Osteocyte (in vitro differentiated cells): ENCODE data around the gene TUB. TPM values are rescaled to one million over a fixed set of nuclear protein-coding genes. Genes with fewer than 3 reads are reported as not detected.
A peak's percentile ranks its signal among the peaks of the same experiment; 100 is the strongest.

Source experiments
- DNase-seq: peaks from one replicate; pipeline ENCODE4 v3.0.0; 2021; ENCODE audit warnings: mixed read lengths; ENCODE audit not compliant: unreplicated experiment; ENCODE audit errors: extremely low spot score
- H3K27ac Mint-ChIP-seq: one replicate; pipeline ENCODE4 v1.8.0; 2021; ENCODE audit warnings: mild to moderate bottlenecking, mixed read lengths; ENCODE audit not compliant: unreplicated experiment
- H3K27me3 Mint-ChIP-seq: one replicate; pipeline ENCODE4 v1.8.0; 2021; ENCODE audit warnings: mixed read lengths; ENCODE audit not compliant: unreplicated experiment
- H3K36me3 Mint-ChIP-seq: one replicate; pipeline ENCODE4 v1.8.0; 2021; ENCODE audit warnings: mixed read lengths; ENCODE audit not compliant: unreplicated experiment
- H3K4me1 Mint-ChIP-seq: one replicate; pipeline ENCODE4 v1.8.0; 2021; ENCODE audit warnings: mixed read lengths; ENCODE audit not compliant: unreplicated experiment
- H3K4me3 Mint-ChIP-seq: one replicate; pipeline ENCODE4 v1.8.0; 2021; ENCODE audit warnings: mild to moderate bottlenecking, moderate library complexity, mixed read lengths; ENCODE audit not compliant: unreplicated experiment
- H3K9me3 Mint-ChIP-seq: one replicate; pipeline ENCODE4 v1.8.0; 2021; ENCODE audit warnings: mixed read lengths; ENCODE audit not compliant: unreplicated experiment
- CTCF ChIP-seq: fragments of 200-600 bp; sonication (generic); IDR thresholded peaks from 2 replicates; pipeline ENCODE4 v1.5.0; 2021; ENCODE audit warnings: antibody characterized with exemption, mild to moderate bottlenecking, moderate library complexity
- total RNA-seq: library from RNA; stranded (reverse); gene quantifications from 2 replicates; pipeline ENCODE4 v1.2.1, GENCODE V29; 2021

TUB gene
- total RNA-seq, 1 donor from 2014 or later: 8.7 TPM

GRCh38 chr11:8086001-8086479 is 5.0 kb downstream of the TUB start:
- Mint-ChIP-seq H3K27ac (no peak overlapping the region), H3K4me1 (peaks cover 14% of the 10 kb centered on the region), H3K9me3 (no peaks in the 10 kb centered on the region), H3K4me3 (no peak overlapping the region), H3K27me3 (no peaks in the 10 kb centered on the region), H3K36me3 (no peaks in the 10 kb centered on the region)
- no peak for DNase-seq
- TF ChIP-seq CTCF: no peak

GRCh38 chr11:8086571-8086970 is 5.6 kb downstream of the TUB start:
- Mint-ChIP-seq H3K27me3 (no peaks in the 10 kb centered on the region), H3K9me3 (no peaks in the 10 kb centered on the region), H3K36me3 (no peaks in the 10 kb centered on the region), H3K4me3 (no peak overlapping the region), H3K27ac (no peak overlapping the region), H3K4me1 (peaks cover 14% of the 10 kb centered on the region)
- no peak for DNase-seq
- no peak for TF ChIP-seq CTCF

GRCh38 chr11:8087185-8087584 is 6.2 kb downstream of the TUB start:
- peak; percentile 15 for TF ChIP-seq CTCF
- no peak overlapping the region for H3K4me3 Mint-ChIP-seq
- H3K36me3 Mint-ChIP-seq: no peaks in the 10 kb centered on the region
- no peak for DNase-seq
- H3K27ac Mint-ChIP-seq: no peak overlapping the region
- peaks cover 9% of the 10 kb centered on the region for H3K4me1 Mint-ChIP-seq
- H3K27me3 Mint-ChIP-seq: no peaks in the 10 kb centered on the region
- no peaks in the 10 kb centered on the region for H3K9me3 Mint-ChIP-seq

DNA sequence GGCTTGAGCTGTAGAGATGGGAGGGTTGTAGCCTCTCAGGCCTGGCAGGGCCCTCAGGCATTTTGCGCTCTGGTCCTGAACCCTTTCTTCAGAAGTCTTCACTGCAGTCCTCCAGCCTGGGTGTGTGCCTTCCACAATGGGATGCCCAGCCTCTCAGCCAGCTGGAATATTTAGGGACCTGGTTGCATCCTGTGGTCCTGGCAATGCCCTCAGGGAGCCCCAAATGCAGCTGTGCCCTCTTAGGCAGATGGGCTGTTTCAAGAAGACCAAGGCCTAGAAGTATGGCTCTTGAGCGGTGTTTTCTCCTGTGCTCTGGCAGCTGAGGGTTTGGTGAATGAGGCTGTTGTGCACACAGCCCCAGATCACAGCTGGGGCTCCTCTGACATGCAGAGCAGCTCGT is 6.7 kb downstream of the TUB start:
- H3K9me3 Mint-ChIP-seq: no peaks in the 10 kb centered on the region
- no peak overlapping the region for H3K27ac Mint-ChIP-seq
- no peak overlapping the region for H3K4me3 Mint-ChIP-seq
- H3K36me3 Mint-ChIP-seq: no peaks in the 10 kb centered on the region
- peaks cover 6% of the 10 kb centered on the region for H3K4me1 Mint-ChIP-seq
- no peaks in the 10 kb centered on the region for H3K27me3 Mint-ChIP-seq
- DNase-seq: no peak
- TF ChIP-seq CTCF: no peak

DNA sequence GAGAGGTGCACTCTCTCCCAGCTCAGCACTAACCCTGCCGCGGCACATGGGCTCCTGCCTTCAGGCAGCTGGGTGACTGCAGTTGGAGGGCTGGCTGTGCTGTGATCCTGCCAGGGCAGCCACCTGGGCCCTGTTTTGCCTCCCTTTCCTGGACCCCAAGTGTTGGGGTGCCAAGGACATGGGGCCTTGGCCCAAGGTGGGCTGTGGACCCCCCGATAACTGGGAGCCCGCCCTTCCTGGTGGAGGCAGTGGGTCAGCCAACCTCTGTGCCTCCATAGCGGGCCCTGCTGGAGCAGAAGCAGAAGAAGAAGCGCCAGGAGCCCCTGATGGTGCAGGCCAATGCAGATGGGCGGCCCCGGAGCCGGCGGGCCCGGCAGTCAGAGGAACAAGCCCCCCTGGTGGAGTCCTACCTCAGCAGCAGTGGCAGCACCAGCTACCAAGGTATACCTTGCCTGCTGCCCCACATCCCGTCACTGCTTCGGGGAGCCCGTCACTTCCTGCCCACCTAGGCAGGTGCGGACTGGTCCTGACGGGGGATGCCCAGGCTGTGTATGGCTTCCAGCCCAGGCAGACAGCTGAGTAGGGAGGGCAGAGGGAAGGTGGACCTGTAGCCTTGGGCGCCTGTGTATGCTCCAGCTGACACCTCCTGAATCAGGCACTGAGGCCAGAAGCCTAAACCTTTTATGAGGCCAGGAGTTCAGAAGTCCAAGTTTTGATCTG is 8.9 kb downstream of the TUB start:
- no peaks in the 10 kb centered on the region for H3K9me3 Mint-ChIP-seq
- H3K27me3 Mint-ChIP-seq: no peaks in the 10 kb centered on the region
- H3K4me3 Mint-ChIP-seq: no peak overlapping the region
- TF ChIP-seq CTCF: no peak
- peaks cover 4% of the 10 kb centered on the region for H3K36me3 Mint-ChIP-seq
- DNase-seq: no peak
- peaks cover 4% of the 10 kb centered on the region for H3K4me1 Mint-ChIP-seq
- no peak overlapping the region for H3K27ac Mint-ChIP-seq
